GM23248 (cell line): ENCODE data around the gene SPTBN5.

Experiments used
- EZH2 ChIP-seq: fragments of 200-600 bp; sonication (generic); IDR thresholded peaks from 2 replicates; pipeline ENCODE4 v1.6.1; 2018; ENCODE audit warnings: antibody characterized with exemption, mild to moderate bottlenecking; ENCODE audit not compliant: insufficient read depth, poor library complexity, severe bottlenecking
- EZH2phosphoT487 ChIP-seq: fragments of 200-600 bp; sonication (generic); IDR thresholded peaks from 2 replicates; pipeline ENCODE4 v1.6.1; 2018; ENCODE audit warnings: antibody characterized with exemption, moderate library complexity, mild to moderate bottlenecking, low read depth; ENCODE audit not compliant: insufficient read depth

GRCh38 chr15:41885321-41885720 is 8.5 kb downstream of the SPTBN5 start:
- TF ChIP-seq EZH2 = no peak
- no peak for TF ChIP-seq EZH2phosphoT487
